Kidney epithelial cell (primary cell): ENCODE results near the gene NCS1. TPM values are rescaled to one million over a fixed set of nuclear protein-coding genes. Genes with fewer than 3 reads are reported as not detected.

Experiments
- DNase-seq: peaks from one replicate; pipeline ENCODE4 v3.0.0-alpha.2; 2010; ENCODE audit warnings: low read depth
- H3K27me3 ChIP-seq: 2 replicates; pipeline ENCODE4 v1.6.0; 2011; ENCODE audit warnings: low read length; ENCODE audit not compliant: control insufficient read depth, insufficient read depth
- H3K36me3 ChIP-seq: 2 replicates; pipeline ENCODE4 v1.5.1; 2011; ENCODE audit warnings: low read length; ENCODE audit not compliant: control insufficient read depth, insufficient read depth
- H3K4me3 ChIP-seq: 2 replicates; pipeline ENCODE4 v1.5.1; 2011; ENCODE audit warnings: low read depth, mild to moderate bottlenecking, control low read depth, low read length
- total RNA-seq: library from RNA; depleted of rRNA; stranded (reverse); fragments of >200 nt; gene quantifications from 2 replicates; pipeline ENCODE4 v1.2.3, GENCODE V29; 2015
- TF ChIP-seq, protein P1 (sequence below): IDR thresholded peaks from 2 replicates; pipeline ENCODE4 v1.5.1; 2011; ENCODE audit warnings: mild to moderate bottlenecking, moderate library complexity, low read length, control low read depth, inconsistent platforms; ENCODE audit not compliant: insufficient read depth, poor library complexity, severe bottlenecking

NCS1 gene
- total RNA-seq, 1 donor from 2014 or later = 69.2 TPM

DNA sequence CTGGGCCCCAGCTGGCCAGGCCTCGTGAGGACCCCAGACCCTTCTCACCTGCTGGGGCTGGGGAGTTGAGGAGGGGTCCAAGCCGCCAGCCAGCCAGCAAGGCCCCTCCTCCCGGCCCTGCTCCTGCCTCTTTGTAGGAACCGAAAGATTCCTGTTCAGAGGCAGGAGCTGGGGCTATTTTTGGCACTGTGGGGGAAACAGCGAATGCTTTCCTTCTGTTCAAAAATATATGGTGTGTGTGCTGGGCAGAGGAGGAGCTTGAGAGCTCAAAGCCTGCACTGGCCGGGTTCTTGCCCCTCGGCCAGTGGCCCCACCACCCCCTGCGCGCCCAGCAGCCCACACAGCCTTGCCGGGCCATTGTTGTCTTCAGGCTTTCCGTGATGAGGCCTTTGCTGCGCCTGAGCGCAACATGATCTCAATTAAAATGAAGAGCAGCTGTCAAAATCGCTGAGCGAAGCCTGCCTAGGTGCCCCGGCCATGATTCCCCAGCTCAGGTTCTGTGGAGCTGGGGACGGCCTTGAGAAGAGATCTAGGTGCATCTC, 13.4 kb downstream of the NCS1 start:
- DNase-seq = no peak
- Histone ChIP-seq H3K27me3 (no peaks in the 10 kb centered on the region), H3K4me3 (no peak overlapping the region), H3K36me3 (no peaks in the 10 kb centered on the region)
- TF ChIP-seq, protein P1, sequence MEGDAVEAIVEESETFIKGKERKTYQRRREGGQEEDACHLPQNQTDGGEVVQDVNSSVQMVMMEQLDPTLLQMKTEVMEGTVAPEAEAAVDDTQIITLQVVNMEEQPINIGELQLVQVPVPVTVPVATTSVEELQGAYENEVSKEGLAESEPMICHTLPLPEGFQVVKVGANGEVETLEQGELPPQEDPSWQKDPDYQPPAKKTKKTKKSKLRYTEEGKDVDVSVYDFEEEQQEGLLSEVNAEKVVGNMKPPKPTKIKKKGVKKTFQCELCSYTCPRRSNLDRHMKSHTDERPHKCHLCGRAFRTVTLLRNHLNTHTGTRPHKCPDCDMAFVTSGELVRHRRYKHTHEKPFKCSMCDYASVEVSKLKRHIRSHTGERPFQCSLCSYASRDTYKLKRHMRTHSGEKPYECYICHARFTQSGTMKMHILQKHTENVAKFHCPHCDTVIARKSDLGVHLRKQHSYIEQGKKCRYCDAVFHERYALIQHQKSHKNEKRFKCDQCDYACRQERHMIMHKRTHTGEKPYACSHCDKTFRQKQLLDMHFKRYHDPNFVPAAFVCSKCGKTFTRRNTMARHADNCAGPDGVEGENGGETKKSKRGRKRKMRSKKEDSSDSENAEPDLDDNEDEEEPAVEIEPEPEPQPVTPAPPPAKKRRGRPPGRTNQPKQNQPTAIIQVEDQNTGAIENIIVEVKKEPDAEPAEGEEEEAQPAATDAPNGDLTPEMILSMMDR = no peak

DNA sequence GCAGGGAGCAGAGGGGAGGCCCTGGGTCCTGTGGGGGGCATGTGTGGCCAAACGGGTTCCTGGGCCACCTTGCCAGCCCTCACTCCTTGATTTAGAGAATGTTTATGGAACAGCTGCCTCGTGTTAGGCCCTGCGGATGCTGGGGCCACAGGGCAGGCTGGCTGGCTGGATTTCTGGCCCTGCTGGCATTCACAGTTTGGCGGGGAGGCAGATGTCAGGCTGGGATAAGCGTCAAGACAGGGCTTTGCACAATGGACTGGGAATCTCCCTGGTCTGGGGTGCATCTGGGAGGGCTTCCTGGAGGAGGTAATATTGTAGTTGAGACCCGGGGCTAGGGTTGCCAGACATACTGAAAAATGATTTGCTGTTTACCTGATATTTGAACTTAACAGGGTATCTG, 13.8 kb downstream of the NCS1 start:
- no peak overlapping the region for H3K4me3 ChIP-seq
- no peaks in the 10 kb centered on the region for H3K27me3 ChIP-seq
- no peak for DNase-seq
- TF ChIP-seq, protein P1 = no peak
- no peaks in the 10 kb centered on the region for H3K36me3 ChIP-seq

DNA sequence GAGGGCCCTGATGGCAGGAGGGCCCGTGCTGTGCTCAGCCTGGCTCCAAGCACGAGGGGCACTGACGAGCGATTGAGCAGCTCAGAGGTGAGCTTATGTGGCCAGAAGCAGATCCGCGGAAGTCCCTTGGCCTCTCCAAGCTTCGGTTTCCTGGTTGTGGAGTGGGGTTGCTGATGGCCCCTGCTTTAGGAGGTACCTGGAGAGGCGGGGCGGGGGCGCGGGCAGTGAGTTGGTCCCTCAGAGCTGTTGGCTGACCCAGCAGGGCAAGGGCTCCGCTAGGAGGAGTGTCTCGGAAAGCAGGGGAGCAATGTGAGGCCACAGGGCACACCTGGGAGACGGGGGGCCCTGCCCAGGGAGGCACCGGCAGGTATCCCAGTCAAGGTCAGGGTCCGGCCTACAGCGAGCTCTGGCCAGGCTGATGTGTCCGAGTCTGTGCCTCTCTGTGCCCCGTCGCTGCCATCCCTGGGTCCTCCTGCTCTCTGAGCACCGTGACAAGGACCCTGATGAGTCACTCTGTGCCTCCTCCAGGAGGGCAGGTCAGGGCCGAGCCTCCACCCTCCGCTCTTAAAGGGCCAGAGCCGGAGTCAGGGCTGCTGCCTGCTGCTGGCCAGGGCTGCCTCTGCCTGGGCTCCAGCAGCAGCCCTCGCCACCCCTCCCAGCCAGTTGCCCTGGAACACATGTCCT, 14.8 kb downstream of the NCS1 start:
- TF ChIP-seq, protein P1 = no peak
- Histone ChIP-seq H3K4me3 (peak overlapping the region; percentile 13), H3K27me3 (no peaks in the 10 kb centered on the region), H3K36me3 (no peaks in the 10 kb centered on the region)
- peak; percentile 37 for DNase-seq

DNA sequence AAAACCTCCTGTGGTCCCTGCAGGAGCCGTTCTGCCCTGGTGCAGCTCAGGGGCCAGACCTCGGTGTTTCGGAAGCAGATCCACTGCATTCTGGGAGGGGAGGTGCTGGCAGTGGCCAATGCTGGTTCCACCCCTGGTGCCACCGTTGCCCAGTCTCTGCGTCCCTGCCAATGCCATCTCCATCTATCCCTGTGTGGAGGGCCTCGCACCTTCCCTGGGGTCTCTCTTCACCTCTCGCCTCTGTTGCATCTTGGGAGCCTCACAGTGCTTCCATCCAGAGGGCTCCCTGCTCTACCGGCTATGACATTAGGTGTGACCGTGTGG, 15.3 kb downstream of the NCS1 start:
- H3K36me3 ChIP-seq = no peaks in the 10 kb centered on the region
- no peak for DNase-seq
- no peak overlapping the region for H3K4me3 ChIP-seq
- H3K27me3 ChIP-seq = no peaks in the 10 kb centered on the region
- TF ChIP-seq, protein P1 = no peak

DNA sequence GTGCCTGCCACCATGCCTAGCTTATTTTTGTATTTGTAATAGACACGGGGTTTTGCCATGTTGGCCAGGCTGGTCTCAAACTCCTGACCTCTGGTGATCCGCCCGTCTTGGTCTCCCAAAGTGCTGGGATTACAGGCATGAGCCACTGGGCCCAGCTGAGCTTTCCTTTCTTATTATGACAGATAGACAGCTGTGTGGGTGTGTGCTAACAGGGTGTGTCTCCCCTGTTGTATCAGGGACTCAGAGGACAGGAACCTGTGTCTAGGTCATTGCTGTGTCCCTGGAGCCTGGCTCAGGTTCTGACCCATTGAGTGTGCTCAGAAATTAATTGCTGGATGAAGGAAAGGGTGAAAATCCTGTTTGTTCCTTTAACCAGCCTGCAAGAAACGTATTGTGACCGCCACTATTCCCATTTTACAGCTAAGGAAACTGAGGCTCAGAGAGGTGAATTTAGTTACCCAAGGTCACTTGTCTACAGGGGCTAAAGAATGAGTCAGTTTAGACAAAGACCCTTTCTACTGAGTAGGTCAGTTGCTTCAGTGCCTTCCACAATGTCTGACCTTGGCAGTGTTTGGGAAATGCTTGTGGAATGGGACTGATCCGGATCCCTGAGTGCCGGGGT, 16.8 kb downstream of the NCS1 start:
- H3K36me3 ChIP-seq = no peaks in the 10 kb centered on the region
- TF ChIP-seq, protein P1 = no peak
- no peak overlapping the region for H3K4me3 ChIP-seq
- H3K27me3 ChIP-seq = no peaks in the 10 kb centered on the region
- no peak for DNase-seq
